GM21528 (cell line): Measurements from ENCODE around the gene LPCAT3.
A peak's percentile ranks its signal among the peaks of the same experiment; 100 is the strongest.

Experiments
- ATAC-seq: cut with Tn5 transposase; IDR thresholded peaks from one replicate; pipeline ENCODE4 v1.9.1; 2021; ENCODE audit warnings: mild to moderate bottlenecking, moderate library complexity; ENCODE audit not compliant: unreplicated experiment, low FRiP score

LPCAT3 gene

GRCh38 chr12:6941782-6942181, 76.5 kb downstream of the LPCAT3 start:
- ATAC-seq = no peak

GRCh38 chr12:6941267-6941666, 77.0 kb downstream of the LPCAT3 start:
- no peak for ATAC-seq

- ATAC-seq = no peak
These were observed 79.1 kb downstream of the LPCAT3 start for GRCh38 chr12:6939191-6939540.

- no peak for ATAC-seq
These were observed 79.7 kb downstream of the LPCAT3 start for GRCh38 chr12:6938353-6939190.

- ATAC-seq = peak; percentile 80
These were observed 80.6 kb downstream of the LPCAT3 start for GRCh38 chr12:6937481-6938352.

GRCh38 chr12:6936636-6937480, 81.4 kb downstream of the LPCAT3 start:
- ATAC-seq = peak; percentile 12

- no peak for ATAC-seq
These were observed 82.1 kb downstream of the LPCAT3 start for GRCh38 chr12:6936194-6936635.

GRCh38 chr12:6935371-6936193, 82.7 kb downstream of the LPCAT3 start:
- ATAC-seq = no peak

GRCh38 chr12:6934110-6934509, 84.2 kb downstream of the LPCAT3 start:
- no peak for ATAC-seq

- no peak for ATAC-seq
These were observed 85.5 kb downstream of the LPCAT3 start for GRCh38 chr12:6932766-6933165.

- ATAC-seq = no peak
These were observed 88.5 kb downstream of the LPCAT3 start for GRCh38 chr12:6929466-6930452.

GRCh38 chr12:6928703-6929407, 89.4 kb downstream of the LPCAT3 start:
- ATAC-seq = no peak

GRCh38 chr12:6928022-6928702, 90.1 kb downstream of the LPCAT3 start:
- no peak for ATAC-seq

GRCh38 chr12:6927379-6928021, 90.8 kb downstream of the LPCAT3 start, which contains the start of gene ATN1:
Gene ATN1, plus strand, starts transcription at chr12:6927959. Its CDS starts 6,043 bp downstream, at chr12:6934002.
- no peak for ATAC-seq
